GM19372 (cell line): ENCODE measurements around the gene CALCR.
"Not testable (repeated sequence)": the region's sequence is repeated elsewhere in the genome, so short reads cannot be mapped to it uniquely, and the experiment has no call there.

Source experiments
- ATAC-seq: cut with Tn5 transposase; IDR thresholded peaks from one replicate; pipeline ENCODE4 v1.9.1; 2021; ENCODE audit warnings: mild to moderate bottlenecking, low read depth, moderate library complexity; ENCODE audit not compliant: unreplicated experiment

CALCR gene

DNA sequence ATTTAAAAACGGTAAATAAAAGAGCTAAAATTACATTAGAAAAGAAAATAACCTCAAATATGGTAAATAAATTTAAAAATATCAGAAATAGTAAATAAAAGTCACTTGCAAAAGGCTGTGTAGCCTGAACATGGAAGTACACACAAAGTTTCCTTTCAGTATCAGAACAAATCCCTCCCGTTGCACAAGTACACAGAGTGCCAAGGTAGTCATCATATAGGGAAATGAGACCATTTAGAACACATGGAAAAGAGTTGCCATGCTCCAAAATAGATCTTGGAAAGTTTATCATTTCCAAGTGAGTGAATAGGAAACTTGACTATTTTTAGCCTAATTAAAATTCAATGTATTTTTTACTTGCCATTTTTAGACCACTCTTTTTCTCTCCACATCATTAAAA is 11.6 kb downstream of the CALCR start:
- ATAC-seq: no peak

DNA sequence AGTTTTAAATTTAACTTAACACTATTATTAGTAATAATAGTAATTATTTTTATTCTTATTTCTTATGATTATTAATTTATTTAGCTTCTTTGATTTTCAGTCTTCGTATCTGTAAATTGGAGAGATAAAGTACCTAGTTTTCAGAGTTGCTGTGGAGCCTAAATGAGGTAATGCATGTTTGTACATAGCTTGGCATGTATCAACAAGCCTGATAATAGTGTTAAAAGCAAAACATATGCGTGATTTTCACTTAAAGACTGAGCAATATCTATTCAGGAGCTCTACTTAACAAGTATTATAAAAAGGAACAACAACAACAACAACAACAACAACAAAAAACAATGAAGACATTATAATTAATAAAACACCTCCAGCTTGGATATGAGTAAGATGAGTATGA is 12.4 kb downstream of the CALCR start:
- ATAC-seq: no peak

DNA sequence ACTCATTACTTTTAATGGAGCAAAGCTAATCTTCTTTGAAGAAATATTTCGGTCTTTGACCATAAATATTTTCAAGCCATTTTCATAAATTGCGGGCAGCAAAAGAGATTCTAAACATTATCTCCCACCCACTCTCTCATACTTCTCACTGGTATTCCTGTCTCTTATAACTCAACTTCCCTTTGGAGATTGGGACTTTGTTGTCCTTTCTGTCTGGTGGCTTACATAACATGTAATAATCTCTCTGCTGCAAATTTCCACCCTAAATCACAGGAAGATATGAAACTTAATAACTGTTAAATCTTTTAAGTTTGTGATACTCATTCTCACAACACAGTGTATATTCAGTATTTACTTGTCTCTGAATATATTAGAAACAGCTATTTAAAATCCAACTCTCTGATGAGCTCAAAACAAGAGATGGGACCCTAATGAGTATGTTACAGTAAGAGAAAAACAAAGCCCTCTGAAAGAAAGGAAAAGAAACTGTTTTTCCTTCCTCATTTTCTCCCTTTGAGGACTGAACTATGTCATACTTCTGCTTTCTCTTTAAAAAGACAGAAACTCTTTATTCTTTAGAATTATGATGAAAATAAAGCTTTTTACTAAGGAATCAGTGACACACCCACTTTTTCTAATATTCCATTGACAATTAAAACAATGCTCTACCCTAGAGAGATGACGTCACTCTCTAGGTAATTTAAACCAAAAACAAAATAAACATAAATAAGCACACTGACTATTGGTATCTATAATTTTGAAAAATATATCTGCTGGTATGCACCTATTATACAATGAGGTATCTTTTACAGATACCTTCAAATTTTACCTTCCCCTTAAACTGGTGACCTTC is 14.7 kb downstream of the CALCR start:
- no peak for ATAC-seq

DNA sequence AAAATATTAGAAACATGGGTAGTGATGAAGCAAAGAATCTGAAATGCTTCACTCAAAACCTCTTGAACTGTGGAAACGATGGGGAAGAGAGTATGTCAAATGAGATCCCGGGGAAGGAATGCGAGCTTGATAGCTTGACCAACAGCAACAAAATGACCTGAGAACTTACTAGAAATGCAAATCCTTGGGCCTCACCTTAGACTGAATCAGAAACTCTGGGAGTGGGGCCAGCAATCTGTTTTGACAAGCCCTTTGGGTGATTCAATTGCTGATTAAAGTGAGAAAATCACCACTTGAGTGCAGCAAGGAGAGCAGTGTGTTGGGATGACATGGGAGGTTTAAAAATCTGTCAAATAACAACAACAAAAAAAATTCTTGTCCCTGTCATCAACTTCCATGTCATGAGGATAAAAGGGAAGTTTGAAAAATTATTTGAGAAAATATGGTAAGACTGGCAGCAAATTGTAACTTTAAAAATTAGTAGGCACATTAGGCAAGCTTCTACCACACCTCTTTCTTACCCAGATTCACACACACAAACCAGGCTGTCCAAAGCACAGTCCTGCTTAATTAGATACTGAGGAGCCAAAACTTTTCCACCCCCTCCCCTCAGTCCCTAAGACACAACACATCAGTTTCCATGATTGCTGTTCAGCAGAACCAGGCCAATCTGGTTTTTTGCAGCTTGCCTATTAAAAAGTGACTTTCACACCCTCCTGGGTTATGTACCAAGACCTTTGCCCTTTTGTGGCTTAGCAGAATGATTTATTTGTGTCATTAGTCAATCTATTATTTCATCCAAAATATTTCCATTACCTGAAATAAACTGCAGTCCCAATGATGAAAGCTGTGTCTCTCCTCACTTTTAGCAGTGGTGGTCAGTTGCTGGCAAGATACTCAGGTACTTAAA is 15.6 kb downstream of the CALCR start:
- no peak for ATAC-seq

DNA sequence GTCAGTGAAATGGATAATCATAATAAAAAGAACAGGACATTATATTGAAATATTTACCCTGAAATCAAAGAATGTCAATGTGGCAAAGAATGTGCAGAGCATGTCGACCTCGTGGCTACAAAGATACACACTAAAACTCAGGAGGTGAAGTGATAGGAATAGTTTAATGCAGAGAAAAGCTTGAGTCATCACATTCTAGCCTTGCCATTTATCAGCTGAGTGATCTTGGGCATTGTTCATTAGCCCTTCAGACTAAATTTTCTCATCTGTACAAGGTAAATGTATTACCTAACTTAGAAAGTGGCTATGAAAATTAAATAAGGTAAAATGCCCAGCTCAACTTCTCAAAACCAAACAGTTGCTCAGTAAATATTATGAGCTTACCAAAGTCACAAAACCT is 22.6 kb downstream of the CALCR start:
- no peak for ATAC-seq

DNA sequence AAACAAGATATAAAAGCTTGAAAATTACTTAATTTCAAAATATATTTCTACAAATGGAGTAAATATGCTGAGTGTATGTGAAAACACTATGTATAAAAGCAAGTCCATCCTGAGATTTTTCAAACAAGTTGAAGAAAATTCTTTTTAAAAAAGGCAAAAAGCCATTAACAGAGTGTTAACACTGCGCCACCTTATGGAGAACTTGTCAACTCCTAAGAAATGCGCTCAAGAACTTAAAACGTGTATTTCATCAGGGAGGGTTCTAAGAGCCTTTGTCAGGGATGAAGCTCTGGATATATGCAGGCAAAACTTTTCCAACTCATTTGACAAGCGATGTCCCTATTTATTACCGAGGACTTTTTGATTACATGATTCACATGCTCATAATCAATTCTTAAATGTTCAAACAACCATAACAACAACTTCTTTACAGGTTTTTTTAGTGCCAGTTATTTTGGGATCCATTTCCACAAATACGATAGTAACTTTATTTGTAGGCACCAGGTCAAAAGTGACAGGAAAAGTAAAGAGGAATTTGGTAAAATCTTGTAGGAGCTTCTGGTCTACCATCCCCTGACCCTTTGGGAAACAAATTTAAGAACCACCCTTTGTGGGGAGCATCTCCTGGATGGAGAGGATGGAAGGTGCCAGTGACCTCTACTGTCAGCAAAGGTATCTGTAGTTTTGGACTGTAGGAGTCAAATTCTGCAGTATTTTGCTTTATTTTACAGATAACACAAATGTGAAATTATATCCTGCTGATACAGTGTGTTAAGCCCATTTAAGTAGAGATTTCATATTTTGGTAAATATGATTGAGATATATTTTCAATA is 23.2 kb downstream of the CALCR start:
- ATAC-seq: peak; percentile 59

DNA sequence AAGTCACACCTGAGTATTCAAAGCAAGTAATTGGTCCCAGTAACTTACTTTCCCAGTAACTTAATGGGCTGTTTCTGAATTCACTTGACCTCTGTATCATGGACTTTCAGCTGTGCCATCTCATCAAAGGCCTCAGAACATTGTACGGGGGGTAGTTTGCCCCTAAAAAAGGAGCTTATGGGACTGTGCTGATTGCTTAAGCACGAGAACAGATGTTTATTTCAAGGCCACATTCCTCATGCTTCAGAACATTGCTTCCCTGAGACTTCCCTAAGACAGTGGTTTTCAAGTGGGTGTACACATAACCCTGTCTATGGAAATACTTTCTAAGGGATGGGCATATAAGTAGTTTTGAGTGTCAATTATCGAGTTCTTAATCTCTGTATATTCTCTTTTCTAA is 26.8 kb downstream of the CALCR start:
- ATAC-seq: no peak

DNA sequence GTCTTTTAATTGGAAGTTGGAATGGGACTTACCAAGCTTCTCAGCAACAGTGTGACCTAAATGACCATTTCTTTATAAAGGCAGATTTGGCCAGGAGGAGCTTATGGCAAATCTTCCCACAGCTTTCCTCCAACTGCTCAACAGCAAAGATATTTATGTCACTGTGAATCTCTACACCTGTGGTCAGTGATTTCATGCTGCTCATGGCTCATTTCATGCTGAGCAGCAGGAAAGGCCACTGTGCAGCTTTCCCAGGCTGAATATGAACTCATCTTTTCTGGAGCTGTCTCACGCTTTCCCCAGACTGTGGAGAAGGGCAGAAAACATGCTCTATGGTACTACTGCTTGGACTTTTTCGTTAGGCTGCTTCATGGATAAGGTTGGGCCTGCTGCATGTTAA is 29.8 kb downstream of the CALCR start:
- ATAC-seq: no peak

DNA sequence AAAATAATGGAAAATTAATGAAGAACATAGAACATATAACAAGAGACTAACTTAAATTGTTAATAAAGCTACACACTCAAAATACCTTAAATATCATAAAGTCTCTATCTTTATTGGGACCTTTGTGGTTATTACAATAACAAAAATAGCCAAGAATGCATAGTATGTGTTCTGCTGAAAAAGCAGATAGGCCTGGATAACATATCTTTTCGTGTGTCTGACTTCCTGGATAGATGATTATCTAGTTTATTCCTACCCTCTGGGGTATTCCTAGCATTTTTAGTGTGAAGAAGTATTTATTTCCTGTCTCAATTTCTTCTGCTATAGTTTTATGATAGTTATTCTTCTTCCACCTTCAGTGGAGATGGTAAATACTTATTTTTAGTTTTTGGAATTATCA is 36.5 kb downstream of the CALCR start:
- no peak for ATAC-seq

DNA sequence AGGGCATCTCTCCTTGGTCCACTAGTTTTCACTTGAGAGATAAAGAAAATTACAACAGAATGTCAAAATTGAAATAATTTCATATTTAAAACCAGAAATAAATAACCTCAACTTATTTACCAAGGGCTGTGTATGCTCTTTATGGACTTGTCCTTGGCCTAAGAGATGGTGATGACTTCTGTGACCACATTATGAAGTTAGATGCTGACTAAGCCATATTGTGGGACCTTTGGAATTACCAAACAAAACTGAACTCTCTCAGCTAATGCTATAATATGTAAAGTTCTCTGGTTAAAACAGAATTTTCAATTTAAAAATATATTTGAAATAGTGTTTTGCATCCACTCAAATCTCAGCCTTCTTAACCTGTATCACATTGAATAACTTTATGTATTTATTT is 38.9 kb downstream of the CALCR start:
- no peak for ATAC-seq

DNA sequence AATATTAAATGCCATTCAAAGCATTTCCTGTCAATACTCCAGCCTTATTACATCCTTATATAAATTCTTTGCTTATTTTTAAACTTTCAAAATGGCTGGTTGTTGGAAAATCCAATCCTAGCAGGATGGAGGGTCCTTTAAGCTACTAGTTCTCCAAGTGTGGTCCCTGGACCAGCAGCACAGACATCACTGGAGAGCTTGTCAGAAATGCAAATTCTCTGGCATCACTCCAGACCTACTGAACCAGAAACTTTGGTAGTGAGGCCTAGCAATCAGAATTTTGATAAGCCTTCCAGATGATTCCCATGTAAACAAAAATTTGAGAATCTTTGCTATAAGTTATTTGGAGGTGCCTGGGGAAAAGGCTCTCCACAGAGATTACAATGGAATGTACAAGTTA is 43.8 kb downstream of the CALCR start:
- ATAC-seq: no peak

DNA sequence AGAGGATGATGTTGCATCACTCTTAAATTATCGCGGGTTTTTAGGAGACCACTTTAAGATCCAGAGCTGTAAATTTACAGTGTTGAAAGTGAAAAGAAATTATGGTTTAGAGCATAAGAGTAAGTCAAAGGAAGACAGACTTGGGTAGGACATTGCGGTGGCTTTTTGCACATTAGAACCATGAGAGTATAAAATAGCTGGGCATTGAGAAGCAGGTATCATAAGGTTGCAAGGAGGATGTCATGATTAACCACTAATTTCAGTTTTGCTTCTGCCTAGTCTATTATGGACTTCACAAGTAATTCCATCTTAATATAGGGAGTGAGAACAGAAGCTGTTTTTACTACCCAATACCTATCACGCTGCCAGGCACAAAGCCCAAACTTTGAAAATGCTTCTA is 57.7 kb downstream of the CALCR start:
- ATAC-seq: no peak

DNA sequence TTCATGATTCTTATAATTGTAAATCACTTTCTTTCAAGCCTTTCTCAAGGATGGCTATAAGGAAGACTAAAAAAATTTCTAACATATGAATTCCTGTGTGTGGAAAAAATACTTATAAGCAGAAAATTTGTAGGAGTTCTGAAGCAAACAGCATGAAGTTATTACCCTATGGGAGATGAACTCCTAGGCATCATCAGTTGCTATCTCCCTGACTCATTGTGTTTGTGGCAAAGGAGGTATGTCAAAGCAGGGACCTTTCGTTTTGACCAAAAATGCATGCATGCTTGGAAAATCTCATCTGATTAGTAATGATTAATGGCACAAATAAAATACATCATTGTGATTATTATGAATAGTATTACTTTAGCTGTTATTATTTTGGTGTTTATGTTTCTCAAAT is 59.4 kb downstream of the CALCR start:
- ATAC-seq: no peak

DNA sequence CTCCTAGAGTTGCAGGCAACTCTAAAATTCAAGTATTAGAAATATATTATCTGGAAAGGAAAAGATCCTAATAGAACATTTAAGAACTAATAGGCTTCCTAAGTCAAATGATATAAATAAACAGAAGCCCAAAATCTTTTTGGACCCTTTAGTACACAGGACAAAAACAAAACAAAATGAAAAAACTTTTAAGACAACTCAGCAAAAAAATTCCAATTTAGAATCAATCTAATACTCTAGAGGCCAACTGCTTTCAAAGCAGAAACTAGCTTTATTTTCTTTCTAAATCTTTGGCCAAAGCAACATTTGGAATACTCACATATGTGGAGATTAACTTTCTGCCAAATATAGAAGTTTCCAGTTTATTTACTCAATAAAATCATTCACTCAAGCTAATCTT is 65.2 kb downstream of the CALCR start:
- no peak for ATAC-seq

DNA sequence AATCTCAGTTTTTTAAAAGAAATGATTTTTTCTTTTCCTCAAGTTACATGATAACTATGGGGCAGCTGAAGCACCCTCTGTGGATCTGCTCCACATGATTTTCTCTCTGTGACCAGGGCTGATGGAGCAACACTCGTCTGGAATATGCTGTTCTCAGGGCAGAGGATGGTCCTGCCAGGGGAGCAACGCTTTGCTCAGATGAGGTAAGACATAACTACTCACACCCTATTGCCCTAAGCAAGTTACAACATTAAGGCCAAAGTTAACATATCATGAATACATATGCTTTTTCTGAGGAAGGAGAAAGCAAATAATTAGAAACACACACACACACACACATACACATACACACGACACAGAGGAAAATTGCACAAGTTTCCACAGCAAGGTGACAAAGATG is 71.4 kb downstream of the CALCR start:
- no peak for ATAC-seq

DNA sequence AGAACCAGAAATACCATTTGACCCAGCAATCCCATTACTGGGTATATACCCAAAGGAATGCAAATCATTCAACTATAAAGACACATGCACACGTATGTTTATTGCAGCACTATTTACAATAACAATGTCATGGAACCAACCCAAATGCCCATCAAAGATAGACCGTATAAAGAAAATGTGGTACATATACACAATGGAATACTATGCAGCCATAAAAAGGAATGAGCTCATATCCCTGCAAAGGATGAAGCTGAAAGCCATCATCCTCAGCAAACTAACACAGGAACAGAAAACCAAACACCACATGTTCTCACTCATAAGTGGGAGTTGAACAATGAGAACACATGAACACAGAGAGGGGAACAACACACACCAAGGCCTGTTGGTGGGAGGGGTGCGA is 82.7 kb downstream of the CALCR start:
- ATAC-seq: not testable (repeated sequence)

DNA sequence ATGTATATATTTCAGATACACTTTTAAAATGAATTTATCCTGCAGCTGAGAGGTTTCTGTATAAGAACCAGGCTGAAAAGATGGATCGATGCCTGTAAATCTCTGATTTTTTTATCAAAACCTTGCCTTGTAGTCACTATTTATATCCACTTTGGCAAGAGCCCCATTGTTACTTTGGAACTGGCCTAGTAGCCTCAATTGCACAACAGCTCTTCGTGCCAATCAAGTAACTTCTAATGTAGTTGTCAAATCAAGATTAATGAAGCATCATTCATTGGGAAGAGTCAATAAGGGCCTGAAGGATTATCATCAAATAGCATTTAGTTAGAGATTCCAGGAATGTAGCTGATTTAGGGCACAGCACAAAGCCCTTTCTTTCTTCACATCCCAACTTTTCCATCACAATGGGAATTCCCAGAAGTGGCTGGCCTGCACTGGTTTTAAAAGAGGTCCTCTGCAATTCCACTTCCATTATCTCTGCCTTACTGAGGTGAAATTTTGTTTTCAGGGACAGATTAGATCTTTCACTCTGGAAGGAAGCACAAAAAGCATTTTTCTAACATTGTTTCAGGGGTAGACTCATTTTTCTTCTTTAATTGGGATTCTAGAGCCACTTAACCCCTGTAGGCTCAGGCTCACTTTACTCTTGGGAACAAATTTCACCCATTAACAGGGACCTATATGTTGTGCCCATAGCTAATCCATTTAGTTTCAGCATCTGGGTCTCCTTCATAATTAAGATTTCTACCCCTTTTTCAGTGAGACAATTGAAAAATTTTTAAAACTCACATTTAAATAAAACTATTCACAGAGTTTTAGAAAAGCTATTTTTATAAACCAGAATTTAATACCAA is 97.8 kb downstream of the CALCR start:
- ATAC-seq: no peak

DNA sequence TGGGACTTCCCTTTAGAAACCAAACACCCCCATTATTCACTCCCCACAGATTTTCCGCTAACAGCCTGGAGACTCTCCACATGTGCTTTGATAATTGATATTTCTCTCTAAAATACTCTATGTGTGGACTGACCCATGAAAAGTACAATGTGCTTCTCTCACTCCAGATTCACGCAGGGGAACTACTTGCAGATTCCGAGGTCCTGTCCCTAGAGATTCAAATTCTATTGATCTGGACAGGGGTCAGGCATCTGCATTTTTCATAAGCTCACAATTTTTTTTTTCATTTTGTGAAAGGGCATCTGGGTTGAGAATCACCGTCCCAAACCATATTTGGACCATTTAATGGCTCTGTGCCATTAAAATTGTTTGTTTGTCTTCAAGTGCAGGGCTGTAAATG is 98.7 kb downstream of the CALCR start:
- ATAC-seq: no peak

DNA sequence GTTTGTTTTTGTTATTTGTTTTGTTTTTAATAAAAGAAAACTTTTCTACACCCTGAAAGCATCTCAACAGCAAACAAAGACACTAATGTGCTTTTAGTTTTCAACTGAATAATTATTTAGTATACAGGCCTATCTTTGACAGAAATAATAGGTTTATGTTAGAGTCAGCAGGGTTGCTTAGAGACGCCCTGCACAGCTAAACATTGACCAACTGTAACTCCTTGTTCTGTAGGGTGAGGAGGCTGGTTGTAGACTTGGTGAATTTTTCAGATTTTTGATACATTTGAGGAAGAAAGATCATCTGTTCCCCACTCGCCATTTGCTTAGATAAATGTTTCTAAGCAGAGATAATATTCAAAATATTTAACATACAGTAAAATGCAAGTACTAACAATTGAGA is 103.1 kb downstream of the CALCR start:
- ATAC-seq: no peak

DNA sequence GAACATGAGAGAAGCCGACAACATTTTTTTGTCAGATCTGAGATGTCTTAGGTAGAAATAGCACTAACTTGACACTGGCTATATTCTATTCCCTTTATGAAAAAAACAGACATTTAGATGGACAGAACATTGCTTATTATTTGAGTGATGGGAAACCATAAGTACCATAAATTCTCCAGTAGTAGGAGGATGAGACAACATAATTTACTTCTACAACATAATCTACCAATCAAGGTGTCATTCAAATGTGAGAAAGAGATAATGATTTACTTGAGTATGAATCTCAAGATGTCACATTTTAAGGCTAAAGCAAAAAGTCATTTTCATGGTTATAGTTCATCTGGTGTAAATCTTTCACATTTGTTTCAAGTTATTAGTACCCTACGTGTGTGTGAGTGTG is 110.8 kb downstream of the CALCR start:
- no peak for ATAC-seq
